Measurements from ENCODE around the gene EMC6. TPM values are rescaled to one million over a fixed set of nuclear protein-coding genes. Genes with fewer than 3 reads are reported as not detected.
A peak's percentile ranks its signal among the peaks of the same experiment; 100 is the strongest.

Gene EMC6
- total RNA-seq, 1 donor = 16.4 TPM

DNA sequence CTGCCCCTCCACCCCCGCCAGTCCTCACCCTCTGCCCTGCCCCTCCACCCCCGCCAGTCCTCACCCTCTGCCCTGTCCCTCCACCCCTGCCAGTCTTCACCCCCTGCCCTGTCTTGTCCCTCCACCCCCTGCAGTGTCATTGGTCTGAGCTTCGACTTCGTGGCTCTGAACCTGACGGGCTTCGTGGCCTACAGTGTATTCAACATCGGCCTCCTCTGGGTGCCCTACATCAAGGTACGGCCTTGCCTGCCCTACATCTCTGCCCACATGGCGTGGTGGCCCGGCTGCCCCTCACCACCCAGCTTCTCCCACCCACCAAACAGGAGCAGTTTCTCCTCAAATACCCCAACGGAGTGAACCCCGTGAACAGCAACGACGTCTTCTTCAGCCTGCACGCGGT lies 12.3 kb upstream of the EMC6 start:
- DNase-seq (ENCODE audit: low read depth) = no peak
- H3K4me3 ChIP-seq (ENCODE audit: low read depth, low read length) = no peak overlapping the region
- no peak for TF ChIP-seq CTCF (IDR thresholded peaks at IDR 0.05; ENCODE audit: insufficient read depth, low read depth, low read length)

GRCh38 chr17:3656755-3657587 lies 11.6 kb upstream of the EMC6 start:
- DNase-seq (ENCODE audit: low read depth) = no peak
- no peak overlapping the region for H3K4me3 ChIP-seq (ENCODE audit: low read depth, low read length)

DNA sequence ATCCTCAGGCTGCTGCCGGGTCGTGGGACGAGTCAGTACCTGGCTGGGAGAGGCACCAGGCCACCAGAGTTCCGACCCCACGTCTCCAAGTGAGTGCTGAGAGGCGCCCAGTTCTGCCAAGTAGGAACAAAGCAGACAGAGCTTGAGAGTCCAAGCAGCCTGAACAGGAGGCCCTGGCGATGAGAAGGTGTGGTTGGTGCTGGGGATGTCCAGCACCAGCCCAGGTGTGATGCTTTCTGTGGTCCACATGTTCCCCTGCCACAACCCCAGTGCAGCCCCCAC lies 11.1 kb upstream of the EMC6 start:
- DNase-seq (ENCODE audit: low read depth) = no peak
- TF ChIP-seq CTCF (IDR thresholded peaks at IDR 0.05; ENCODE audit: insufficient read depth, low read depth, low read length) = no peak
- no peak overlapping the region for H3K4me3 ChIP-seq (ENCODE audit: low read depth, low read length)

More at GRCh38 chr17:3656755-3657587, 11.6 kb upstream of the EMC6 start:
- TF ChIP-seq CTCF (IDR thresholded peaks at IDR 0.05; ENCODE audit: insufficient read depth, low read depth, low read length) = no peak

- DNase-seq (ENCODE audit: low read depth) = no peak
- no peak for TF ChIP-seq CTCF (IDR thresholded peaks at IDR 0.05; ENCODE audit: insufficient read depth, low read depth, low read length)
- no peak overlapping the region for H3K4me3 ChIP-seq (ENCODE audit: low read depth, low read length)
Measured at GRCh38 chr17:3657874-3658783, 10.5 kb upstream of the EMC6 start.

GRCh38 chr17:3658784-3659449 lies 9.7 kb upstream of the EMC6 start:
- no peak for TF ChIP-seq CTCF (IDR thresholded peaks at IDR 0.05; ENCODE audit: insufficient read depth, low read depth, low read length)
- no peak overlapping the region for H3K4me3 ChIP-seq (ENCODE audit: low read depth, low read length)
- DNase-seq (ENCODE audit: low read depth) = no peak

DNA sequence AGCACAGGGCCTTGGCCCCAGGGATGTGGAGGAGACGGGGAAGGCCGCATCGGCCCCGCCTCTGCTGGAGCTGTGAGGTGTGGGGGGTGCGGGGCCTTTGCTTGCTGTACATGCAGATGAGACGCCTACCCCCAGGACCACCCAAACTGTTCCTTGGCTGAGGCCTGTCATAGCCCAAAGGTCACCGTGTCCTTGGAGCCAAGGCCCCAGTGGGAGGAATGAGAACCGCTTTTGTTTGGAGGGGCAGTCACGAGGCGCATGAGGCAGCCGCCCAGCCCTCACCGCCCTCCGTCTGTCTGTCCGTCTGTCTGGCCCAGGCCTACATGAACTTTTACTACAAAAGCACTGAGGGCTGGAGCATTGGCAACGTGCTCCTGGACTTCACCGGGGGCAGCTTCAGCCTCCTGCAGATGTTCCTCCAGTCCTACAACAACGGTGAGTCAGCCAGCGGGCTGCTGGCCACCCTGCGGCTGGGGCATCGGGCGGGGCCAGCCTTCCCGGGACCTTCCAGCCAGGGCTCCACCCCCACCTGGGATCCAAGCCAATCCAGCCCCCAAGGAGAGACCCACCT lies 9.0 kb upstream of the EMC6 start:
- no peak overlapping the region for H3K4me3 ChIP-seq (ENCODE audit: low read depth, low read length)
- DNase-seq (ENCODE audit: low read depth) = peak; percentile 83
- peak; percentile 22 for TF ChIP-seq CTCF (IDR thresholded peaks at IDR 0.05; ENCODE audit: insufficient read depth, low read depth, low read length)

Data from fibroblast of villous mesenchyme (primary cell).